HG02763 (cell line): ENCODE measurements around the gene TSPAN17.

Source experiments
- ATAC-seq: cut with Tn5 transposase; IDR thresholded peaks from one replicate; pipeline ENCODE4 v1.9.1; 2021; ENCODE audit warnings: mild to moderate bottlenecking, moderate library complexity; ENCODE audit not compliant: unreplicated experiment

Gene TSPAN17

DNA sequence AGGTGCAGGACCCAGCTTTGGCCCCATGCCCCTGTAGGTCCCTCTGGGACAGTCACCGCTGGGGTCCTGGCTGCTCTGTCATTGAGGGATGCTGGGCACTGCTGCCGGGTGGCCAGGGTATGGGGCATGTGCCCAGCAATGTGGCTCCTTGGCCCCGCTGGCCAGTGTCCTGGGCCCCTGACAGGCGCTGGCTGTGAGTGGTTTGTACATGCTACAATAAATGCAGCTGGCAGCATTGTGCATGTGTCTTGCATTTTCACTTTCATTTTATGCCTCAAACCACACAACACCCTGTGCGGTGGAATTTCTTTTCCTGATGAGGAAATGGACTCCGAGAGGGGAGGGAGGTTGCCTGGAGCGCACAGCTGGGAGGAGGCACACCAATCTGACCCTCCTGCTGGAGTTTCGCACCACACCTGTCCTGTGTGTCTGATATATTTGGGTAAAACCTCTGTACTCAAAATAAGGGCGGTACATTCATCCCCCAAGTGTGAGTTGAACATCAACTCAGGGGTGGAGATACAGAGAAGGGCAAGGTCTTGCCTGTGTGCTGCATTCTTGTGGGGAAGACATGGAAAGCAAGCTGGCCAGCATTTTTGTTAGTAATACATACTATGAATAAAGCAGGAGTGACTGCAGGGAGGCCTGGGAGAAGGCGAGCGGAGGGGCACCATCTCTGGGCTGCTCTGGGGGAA is 11.7 kb downstream of the TSPAN17 start:
- no peak for ATAC-seq

DNA sequence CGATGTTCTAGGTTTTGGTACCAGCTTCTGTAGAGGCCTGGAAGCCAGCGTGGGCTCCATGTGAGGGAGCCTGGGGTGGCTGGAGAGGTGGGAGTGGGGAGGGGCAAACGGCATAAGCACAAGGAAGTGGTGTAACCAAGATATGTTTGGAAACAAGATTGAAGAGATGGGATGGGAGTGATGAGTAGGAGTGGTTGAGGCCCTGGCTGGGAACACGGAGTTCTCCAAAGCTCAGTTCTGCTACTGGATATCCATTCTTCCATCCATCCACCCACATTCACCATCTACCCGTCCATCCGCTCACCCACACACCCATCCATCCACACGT is 12.2 kb downstream of the TSPAN17 start:
- no peak for ATAC-seq

DNA sequence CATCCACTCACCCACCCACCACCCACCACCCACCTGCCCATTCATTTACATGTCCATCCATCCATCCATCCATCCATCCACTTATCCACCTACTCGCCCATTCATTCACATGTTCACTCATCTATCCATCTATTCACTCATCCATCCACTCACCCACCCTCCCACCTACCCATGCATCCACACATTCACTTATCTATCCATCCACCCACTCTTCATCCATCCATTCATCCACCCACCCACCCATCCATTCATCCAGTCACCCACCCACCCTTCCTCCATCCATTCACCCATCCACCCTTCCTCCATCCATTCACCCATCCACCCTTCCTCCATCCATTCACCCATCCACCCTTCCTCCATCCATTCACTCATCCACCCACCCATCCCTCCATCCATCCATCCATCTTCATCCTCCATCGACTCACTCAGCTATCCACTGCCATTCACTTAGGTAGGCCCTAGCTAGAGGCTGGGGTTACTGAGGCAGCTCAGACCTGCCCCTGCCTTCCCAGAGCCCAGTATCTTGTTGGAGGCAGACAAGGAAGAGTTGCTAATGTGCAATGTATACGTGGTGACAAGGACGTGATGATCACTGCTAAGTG is 12.7 kb downstream of the TSPAN17 start:
- ATAC-seq: no peak

DNA sequence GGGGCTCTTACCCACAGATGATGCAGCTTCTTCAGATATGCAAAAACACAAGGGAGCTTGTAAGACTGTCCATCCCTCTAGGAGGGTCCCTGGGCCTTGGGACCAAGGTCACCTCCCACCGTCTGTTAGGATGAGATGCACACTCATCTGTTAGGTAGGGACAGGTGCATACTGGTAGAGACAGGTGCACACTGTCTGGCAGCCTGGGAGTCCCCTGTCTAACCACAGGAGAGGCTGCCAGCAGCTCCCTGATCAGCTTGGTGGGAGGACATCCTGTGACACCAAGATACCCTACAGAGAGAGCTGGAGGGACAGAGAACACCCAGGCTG is 13.2 kb downstream of the TSPAN17 start:
- ATAC-seq: peak; percentile 17

DNA sequence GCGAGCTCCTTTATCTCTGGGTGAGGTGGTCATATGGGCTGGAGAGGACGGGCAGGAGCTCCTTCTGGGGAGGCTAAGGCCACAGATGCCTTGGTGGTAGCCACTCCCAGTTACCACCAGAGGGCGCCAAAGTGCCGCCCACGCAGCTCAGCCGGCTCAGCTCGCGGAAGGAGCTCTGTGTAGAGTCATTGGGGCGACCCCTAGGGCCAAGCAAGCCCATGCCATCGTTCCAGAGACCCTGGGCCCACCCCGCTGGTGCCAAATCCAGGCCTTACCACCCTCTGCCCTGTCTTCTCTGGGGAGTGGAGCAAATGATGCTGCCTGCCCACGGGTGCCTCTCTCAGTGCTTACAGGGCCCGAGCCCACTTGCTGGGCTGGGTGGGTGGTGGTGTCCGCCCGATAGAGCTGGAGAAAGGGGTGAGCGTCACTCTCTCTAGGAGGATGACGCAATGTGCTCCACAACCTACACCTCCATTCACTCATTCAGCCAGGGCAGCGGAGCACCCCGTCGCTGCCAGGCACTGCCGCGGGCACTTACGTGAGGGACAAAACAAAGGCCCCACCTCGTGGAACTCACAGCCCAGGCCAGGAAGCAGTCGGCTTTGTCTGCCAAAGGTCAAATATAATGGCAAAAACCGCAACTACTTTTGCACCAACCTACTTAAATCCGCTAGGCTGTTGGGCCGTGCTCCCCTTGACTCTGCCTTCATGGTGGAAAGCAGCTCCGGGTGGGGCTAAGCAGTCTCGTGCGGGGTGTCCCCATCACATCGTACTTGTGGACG is 13.8 kb downstream of the TSPAN17 start:
- ATAC-seq: peak; percentile 44

DNA sequence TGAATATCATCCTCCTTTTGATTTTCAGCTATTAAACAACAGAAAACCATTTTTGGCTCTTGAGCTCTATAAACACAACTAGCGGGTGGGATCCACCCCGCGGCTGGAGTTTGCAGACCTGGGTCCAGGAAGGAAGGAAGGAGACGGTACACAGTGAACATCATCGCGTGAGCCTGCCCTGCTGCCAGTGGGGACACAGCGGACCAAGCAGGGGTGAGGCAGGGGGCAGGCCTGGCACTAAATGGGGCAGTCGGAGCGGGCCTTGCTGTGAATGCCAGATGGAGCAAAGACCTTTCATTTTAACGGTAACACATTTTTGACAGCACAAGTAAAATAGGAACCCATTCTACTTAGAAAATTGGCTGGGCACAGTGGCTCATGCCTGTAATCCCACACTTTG is 14.4 kb downstream of the TSPAN17 start:
- ATAC-seq: no peak

DNA sequence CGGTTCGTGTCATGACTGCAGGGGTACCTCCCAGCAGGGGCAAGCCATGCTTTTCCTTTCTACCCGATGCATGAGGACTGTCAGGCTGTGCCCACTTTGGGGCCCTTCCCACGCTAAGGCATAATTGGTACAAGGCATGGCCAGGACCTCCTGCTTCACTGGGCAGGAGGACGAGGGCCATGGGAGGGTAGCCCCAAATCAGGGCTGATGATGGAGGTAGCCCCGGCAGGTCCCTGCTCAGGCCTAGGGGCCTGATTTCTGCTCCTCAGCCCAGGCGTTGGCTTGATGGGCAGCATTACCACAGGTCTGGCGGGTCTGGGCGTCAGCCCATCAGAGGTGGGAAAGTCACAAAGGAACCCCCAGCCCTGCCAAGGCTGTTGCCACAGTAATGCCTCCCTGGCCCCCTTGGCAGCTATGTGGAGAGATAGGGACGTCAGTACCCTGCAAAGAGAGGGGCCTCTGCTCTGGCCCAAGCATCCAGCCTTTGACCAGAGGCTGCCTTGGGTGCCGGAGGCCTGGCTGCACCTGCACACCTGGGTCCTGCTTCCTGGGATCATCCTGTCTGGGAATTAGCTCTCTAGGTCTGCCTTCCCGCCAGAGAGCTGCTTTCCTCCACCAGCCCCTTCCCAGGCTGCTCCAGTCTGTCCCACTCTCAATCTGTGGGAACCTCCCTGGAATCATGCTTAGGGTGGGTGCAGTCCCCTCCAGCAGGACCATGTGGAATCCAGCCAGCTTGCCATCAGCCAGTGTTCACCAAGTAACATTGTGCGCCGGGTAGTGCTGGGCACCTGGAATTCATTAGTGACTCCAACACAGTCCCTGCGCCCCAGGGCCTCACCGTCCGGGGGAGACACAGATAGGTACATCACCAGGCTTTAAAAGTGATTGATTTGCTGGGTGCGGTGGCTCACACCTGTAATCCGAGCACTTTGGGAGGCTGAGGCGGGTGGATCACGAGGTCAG is 15.4 kb downstream of the TSPAN17 start:
- ATAC-seq: no peak

DNA sequence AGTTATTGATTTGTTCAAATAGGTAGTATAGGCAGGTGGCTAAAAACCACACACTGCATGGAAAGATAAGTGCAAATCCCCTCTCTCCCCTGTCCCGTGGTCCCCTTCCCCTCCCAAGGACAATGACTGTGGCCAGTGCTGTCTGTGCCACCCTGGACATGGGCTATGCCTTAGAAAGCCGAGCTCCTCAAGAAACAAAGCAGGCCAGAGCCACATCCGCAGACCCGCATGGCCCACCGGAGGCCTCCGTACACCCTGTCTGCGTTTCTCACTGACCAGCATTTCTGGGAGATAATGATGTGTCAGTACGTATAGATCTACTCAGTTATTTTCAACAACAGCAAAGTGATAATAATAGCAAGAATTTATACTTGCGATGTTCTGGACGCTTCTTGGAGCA is 16.3 kb downstream of the TSPAN17 start:
- ATAC-seq: no peak

DNA sequence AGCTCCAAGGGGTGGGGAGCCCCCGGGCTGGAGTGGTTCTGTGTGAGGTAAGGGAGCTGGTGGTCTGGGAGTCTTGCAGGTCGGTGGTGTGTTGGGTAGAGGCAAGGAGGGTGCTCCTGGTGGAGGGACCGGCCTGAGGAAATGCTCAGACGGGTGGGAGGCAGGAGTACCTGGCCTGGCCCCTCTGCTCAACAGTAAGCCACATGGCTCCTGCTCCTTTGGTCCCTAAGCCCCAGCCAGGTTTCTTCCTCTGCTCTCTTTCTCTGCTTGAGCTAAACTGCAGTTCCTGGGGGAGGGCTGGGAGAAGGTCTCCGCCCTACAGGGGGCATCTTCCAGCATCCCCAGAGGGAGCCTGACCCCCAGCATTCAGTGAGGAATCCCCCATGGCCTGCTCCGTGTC is 17.2 kb downstream of the TSPAN17 start:
- no peak for ATAC-seq

DNA sequence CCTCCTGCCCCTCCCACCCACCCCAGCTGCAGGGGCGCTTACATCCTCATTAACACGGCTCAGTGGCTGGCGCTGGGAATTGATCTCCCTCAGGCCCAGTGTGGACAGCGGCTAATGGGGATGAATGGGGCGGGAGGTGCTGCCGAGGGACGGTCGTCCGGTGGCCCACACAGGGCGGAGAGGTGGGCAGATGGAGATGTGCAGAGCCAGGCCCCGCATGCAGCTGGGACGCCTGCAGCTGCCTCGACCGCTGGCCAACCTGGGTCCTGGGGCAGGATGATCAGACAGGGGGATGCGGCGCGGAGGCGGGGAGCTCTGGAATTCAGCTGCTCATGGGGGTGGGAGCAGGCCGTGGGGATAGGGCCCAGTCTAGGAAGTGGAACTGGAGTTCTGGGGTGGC is 17.6 kb downstream of the TSPAN17 start:
- ATAC-seq: no peak

DNA sequence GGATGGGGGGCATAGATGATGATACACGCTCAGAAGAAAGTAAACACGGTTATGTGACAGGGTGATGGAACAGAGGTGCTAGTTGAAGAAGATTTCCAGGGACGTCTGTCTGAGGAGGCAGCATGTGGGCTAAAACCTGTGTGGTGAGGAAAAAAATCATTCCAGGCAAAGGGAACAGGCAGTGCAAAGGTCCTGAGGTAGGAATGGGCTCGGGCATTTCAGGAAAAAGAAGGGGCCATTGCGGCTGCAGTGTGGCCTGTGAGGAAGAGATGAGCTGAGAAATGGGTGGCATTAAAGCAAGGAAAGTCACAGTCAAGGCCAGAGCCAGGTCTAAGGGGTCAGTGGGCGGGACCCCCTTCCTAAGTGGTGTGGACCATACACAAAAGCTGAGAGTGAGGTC is 18.2 kb downstream of the TSPAN17 start:
- no peak for ATAC-seq

DNA sequence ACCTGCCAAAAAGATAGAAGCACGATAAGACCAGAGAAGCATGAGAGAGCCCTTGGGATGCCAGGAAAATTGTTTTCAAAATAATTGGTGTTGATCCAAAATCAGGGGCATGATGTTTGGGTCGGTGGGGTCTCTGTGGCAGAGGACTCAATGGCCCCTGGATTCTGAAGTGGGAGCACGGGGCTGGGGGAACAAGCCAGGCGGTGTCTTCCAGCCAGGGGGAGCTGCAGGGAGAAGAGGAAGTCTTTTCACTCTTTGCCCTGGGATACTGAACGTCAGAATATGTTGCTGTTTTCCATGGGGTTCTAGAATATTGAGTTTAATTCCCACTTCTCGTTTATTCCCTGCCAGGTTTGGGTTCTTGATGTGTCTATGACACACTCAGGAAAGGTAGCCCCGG is 20.4 kb downstream of the TSPAN17 start:
- ATAC-seq: no peak

DNA sequence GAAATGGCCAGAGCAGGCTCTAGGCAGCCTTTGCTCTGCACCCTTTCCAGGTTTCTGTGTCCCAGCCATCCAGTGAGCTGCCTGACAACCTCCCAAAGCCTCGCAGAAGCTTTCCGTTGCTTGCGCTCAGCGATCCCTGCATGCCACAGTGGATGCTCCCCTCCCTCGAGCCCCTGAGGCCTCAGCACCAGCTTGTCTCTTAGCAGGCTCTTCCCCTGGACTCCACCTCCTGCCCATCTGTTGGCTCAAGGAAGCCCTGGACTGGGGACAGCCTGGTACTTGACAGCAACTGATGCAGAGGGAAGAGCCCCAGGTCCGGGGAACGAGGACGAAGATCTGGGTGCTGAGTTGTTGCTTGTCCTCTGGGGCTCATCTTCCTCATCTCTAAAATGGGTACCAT is 23.2 kb downstream of the TSPAN17 start:
- ATAC-seq: no peak

DNA sequence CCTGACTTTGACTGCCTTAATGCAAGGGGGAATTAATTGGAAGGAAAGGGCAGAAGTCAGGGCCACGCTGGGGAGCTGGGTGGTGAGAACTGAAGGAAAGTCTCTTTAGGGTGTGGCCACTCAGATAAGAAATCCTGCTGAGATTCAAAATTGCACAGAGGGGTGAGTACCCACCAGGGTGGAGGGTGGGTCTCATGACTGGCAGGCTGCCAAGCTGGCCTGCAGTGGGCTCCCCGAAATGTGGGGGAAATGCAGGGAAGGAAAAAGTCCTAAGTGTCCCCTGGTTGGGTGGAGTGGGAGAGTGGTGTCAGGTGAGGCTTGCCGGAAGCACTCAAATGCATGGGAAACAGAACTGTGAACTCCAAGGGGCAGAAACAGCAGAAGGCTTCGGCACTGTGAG is 24.1 kb downstream of the TSPAN17 start:
- no peak for ATAC-seq

DNA sequence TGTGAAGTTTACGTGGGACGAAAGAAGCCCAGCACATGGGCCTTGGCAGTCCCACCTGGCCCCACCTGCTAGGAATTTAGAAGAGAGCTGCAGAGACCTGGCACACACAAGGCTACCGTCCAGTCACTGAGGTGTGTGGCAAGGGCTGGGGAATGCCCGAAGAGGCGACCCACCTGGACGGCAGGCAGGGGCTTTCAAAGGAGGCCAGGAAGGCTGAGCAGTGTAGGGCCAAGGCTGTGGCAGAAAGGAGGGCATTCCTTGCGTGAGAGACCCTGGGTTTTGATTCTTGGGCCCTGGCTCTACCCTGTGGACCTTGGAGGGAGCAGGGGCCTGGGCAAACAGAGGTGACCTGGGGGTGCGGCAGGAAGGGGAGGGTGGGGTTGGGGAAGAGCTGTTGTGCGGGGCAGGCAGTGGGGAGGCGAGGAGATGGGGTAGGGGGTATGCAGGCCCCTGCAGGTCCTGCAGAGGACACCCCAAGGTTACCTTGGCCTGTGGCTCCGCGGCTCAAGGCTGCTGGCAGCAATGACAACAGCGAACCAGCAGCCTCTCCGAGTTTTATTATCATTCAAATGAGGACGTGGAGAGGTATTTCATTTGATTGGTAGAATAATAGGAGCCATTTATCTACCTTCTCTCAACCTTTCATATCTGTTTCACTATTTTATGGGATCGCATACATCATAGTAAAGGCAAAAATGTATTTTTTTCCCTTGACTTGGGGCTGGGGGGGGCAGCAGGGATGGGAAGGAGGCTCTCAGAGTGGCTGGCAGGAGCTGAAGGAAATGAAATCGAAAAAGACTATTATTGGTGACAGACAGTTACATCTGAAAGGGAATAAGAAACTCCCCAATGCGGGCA is 24.8 kb downstream of the TSPAN17 start:
- no peak for ATAC-seq

DNA sequence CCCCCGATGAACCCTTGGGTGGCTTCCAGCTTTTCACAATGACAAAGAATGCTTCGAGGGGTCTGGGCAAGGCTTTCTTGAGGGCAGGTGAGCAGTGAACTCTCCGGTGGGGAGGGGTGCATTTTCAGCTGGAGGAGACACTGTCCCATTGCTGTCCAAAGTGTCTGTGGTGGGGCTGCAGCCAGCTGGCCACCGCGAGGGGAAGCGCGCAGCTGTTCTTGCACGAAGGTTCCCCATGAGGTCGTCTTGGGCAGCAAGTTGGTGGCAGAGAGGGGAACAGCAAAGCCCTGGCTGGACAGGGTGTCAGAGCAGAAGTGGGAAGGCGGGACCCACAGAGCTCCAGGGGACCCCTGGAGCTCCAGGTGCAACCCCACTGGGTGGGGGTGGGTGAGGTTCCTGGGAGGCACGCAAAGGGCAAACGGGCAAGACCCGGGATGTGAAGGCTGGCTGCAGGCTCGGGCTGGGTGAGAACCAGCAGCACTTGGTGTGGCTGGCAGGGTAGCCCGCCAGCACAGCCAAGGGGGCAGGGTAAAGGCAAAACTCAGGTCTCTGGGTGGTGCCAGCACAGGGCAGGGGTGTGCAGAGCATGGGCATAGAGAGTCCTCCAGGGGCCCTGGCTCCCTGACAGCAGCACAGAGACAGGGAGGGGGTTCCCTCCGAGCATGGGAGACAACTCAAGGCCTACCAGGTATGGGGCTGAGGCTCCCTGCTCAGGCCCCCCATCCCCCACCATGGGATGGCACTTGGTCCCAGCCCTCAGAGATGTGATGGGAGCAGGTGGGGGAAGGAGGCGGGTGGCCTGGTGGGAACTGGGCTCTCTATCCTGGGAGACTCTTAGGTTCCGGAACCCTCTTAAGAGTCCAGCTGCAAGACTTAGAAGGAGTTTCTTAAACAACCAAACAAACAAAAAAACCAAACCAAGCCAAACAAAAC is 26.6 kb downstream of the TSPAN17 start:
- ATAC-seq: no peak

DNA sequence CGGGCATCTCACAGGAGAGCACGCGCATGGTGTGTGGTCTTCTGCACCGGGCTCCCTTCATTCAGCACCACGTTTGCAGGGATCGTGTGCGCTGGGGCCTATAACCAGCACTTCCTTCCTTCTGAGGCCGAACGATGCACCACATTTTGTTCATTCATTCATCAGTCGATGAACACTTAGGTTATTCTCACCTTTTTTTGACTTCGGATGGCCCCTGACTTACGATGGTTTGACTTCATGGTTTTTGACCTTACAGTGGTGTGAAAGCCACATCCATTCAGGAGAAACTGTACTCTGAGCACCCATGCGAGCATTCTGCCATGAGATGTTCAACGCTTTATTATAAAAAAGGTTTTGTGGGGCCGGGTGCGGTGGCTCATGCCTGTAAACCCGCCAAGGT is 27.5 kb downstream of the TSPAN17 start:
- ATAC-seq: no peak

DNA sequence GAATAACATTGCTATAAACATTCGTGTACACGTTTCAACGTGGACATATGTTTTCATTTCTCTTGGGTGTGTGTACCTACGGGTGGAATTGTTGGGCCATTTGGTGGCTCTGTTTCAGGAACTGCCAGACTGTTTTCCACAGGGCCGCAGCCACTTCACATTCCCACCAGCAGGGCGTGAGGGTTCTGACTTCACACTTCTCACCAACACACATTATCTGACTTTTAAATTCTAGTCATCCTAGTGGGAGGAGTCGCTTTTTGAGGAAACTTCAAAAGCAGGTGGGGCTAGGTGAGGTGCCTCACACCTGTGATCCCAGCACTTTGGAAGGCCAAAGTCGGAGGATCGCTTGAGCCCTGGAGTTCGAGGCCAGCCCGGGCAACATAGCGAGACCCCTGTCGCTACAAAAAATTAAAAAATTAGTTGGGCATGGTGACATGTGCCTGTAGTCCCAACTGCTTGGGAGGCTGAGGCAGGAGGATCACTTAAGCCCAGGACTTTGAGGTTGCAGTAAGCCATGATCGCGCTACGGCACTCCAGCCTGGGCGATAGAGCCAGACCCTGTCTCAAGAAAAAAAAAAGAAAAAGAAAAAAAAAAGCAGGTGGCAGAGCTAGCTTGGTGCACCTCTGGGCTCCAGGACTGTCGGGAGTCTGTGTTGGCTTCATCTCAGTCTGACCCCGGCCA is 28.5 kb downstream of the TSPAN17 start:
- ATAC-seq: no peak

DNA sequence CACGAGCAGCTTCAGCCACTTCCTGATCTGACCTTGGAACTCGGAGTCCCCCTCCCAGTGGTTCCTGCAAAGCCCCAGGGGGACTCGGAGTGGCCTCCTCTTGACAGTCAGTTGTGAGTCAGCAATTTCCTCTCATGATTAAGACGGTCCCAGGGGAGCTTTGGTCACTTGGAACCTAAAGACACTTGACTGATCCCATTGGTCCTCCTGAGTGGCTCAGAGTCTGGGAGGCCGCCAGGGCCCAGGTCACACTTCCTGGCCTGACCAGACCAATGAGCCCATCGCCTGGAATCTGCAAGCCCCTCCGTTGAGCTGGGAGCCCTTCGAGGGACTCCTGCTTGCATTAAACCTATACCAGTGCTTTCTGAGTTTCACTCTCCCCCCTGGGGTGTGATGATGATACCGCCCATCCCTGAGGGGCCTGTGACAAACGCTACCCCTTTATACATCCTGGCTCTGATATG is 29.1 kb downstream of the TSPAN17 start:
- ATAC-seq: no peak
